ENCODE results near the gene ICE2. TPM values are rescaled to one million over a fixed set of nuclear protein-coding genes. Genes with fewer than 3 reads are reported as not detected.

Gene ICE2
- total and polyA plus RNA-seq, 4 donors = 5.7 to 26.6 (median 16.8) TPM

- Histone ChIP-seq H3K9ac (ENCODE audit: low read depth in 1 of 2, low read length in 2 of 2) (no peak overlapping the region), H3K27ac (ENCODE audit: low read depth in 1 of 2, low read length in 2 of 2) (peak overlapping the region in 1 of 2 donors; percentile 43), H3K4me1 (ENCODE audit: control insufficient read depth in 4 of 4, insufficient read depth in 4 of 4, low read length in 3 of 4) (peaks cover 0 to 43% (median 27%) of the 10 kb centered on the region in 4 donors), H3K27me3 (ENCODE audit: control insufficient read depth in 4 of 4, insufficient read depth in 4 of 4, low read length in 3 of 4) (no peaks in the 10 kb centered on the region), H3K36me3 (ENCODE audit: control insufficient read depth in 4 of 4, insufficient read depth in 3 of 4, low read depth in 1 of 4, low read length in 3 of 4) (peaks cover 0 to 14% (median 4%) of the 10 kb centered on the region in 4 donors), H3K9me3 (ENCODE audit: control insufficient read depth in 4 of 4, low read length in 3 of 4) (no peaks in the 10 kb centered on the region), H3K4me3 (ENCODE audit: low read depth in 1 of 3, low read length in 3 of 3) (no peak overlapping the region)
- DNase-seq (ENCODE audit: low spot score) = no peak
- WGBS = 69% methylated on average over 10 of the region's 10 CpGs
- TF ChIP-seq FOXA2 (IDR thresholded peaks at IDR 0.05) (no peak), YY1 (IDR thresholded peaks at IDR 0.05) (no peak), SP1 (IDR thresholded peaks at IDR 0.05) (no peak), ATF3 (IDR thresholded peaks at IDR 0.05) (no peak), CTCF (IDR thresholded peaks at IDR 0.05; ENCODE audit: low read depth, low read length, missing input control) (no peak), HNF4A (conservative IDR thresholded peaks at IDR 0.05) (no peak), NR2F2 (IDR thresholded peaks at IDR 0.05) (no peak), FOXA1 (IDR thresholded peaks at IDR 0.05) (no peak), RAD21 (IDR thresholded peaks at IDR 0.05) (no peak), RXRA (IDR thresholded peaks at IDR 0.05) (no peak)
Measured at GRCh38 chr15:60526127-60526616, 47.2 kb upstream of the ICE2 start.

- Histone ChIP-seq H3K36me3 (ENCODE audit: control insufficient read depth in 4 of 4, insufficient read depth in 3 of 4, low read depth in 1 of 4, low read length in 3 of 4) (peaks cover 0 to 14% (median 4%) of the 10 kb centered on the region in 4 donors), H3K9me3 (ENCODE audit: control insufficient read depth in 4 of 4, low read length in 3 of 4) (no peaks in the 10 kb centered on the region), H3K9ac (ENCODE audit: low read depth in 1 of 2, low read length in 2 of 2) (no peak overlapping the region), H3K27me3 (ENCODE audit: control insufficient read depth in 4 of 4, insufficient read depth in 4 of 4, low read length in 3 of 4) (no peaks in the 10 kb centered on the region), H3K4me3 (ENCODE audit: low read depth in 1 of 3, low read length in 3 of 3) (no peak overlapping the region), H3K27ac (ENCODE audit: low read depth in 1 of 2, low read length in 2 of 2) (peak overlapping the region in 1 of 2 donors; percentile 43), H3K4me1 (ENCODE audit: control insufficient read depth in 4 of 4, insufficient read depth in 4 of 4, low read length in 3 of 4) (peaks cover 0 to 36% (median 23%) of the 10 kb centered on the region in 4 donors)
- WGBS = 75% methylated on average over 4 of the region's 4 CpGs
- DNase-seq (ENCODE audit: low spot score) = no peak
- TF ChIP-seq EGR1 (IDR thresholded peaks at IDR 0.05; ENCODE audit: low read depth in 2 of 2) = no peak
- TF ChIP-seq RAD21 (IDR thresholded peaks at IDR 0.05) = no peak
- no peak for TF ChIP-seq CTCF (IDR thresholded peaks at IDR 0.05; ENCODE audit: low read depth, low read length, missing input control)
- no peak for TF ChIP-seq YY1 (IDR thresholded peaks at IDR 0.05)
- TF ChIP-seq SP1 (IDR thresholded peaks at IDR 0.05) = no peak
- no peak for TF ChIP-seq HNF4G (IDR thresholded peaks at IDR 0.05)
- no peak for TF ChIP-seq ZBTB33 (IDR thresholded peaks at IDR 0.05)
- no peak for TF ChIP-seq ATF3 (IDR thresholded peaks at IDR 0.05)
- TF ChIP-seq HNF4A (conservative IDR thresholded peaks at IDR 0.05) = no peak
- no peak for TF ChIP-seq FOXA2 (IDR thresholded peaks at IDR 0.05)
- no peak for TF ChIP-seq TAF1 (conservative IDR thresholded peaks at IDR 0.05)
- TF ChIP-seq RXRA (IDR thresholded peaks at IDR 0.05) = no peak
- no peak for TF ChIP-seq REST (IDR thresholded peaks at IDR 0.05)
- TF ChIP-seq GABPA (IDR thresholded peaks at IDR 0.05 in 1 of 2, conservative IDR thresholded peaks at IDR 0.05 in 1 of 2) = no peak
- no peak for TF ChIP-seq FOXA1 (IDR thresholded peaks at IDR 0.05)
- no peak for TF ChIP-seq MAX (IDR thresholded peaks at IDR 0.05)
Measured at GRCh38 chr15:60525341-60526039, 46.5 kb upstream of the ICE2 start.

Data from liver (tissue), 9 donors.